OCI-LY1 (cell line): ENCODE measurements around the gene TUBA1C.

Experiments
- EZH2 ChIP-seq: fragments of 200-600 bp; sonication (generic), shearing (Covaris generic); IDR thresholded peaks from 2 replicates; pipeline ENCODE4 v1.8.0; 2017; ENCODE audit warnings: borderline replicate concordance, mixed run types, mild to moderate bottlenecking, antibody characterized with exemption, low read length, moderate library complexity, mixed read lengths
- TF ChIP-seq, protein P1 (sequence below): fragments of 200-600 bp; sonication (generic), shearing (Covaris generic); IDR thresholded peaks from 2 replicates; pipeline ENCODE4 v1.5.1; 2017; ENCODE audit warnings: mild to moderate bottlenecking, antibody characterized with exemption, low read length, moderate library complexity, mixed read lengths

DNA sequence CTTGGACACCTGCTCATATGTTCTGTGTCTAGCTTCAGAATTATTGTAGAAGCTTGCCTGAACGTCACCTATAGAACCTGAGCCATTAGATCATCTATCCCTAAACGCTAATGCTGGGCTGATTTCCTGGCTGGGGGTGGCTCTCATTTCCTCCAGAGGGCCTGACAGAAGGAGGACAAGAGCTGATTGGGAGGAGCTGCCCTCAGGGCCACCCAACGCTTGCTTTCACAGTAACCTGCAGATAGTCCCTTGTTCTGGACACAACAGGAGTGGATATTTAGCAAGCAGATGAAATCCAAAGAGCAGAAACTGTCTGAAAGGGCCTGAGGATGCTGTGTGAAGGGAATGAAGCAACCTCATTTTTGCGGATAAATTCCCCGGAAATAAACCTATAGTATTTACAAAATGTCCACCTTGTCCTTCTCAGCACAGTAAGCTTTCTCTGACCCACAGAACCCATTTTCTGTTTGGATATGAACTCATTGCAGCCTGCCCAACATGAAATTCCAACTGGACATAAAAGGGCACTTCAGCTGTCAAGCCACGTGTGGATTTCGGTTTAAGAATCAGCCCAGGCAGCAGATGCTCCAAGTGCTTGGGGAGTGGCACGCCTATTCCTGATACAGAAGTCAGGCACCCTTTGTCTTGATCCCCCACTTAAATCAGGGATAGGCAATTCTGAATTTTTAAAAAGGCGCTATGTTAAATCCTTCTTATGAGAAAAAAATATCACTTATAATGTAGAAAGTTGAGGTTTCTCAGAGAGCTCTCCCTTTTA is 32.8 kb upstream of the TUBA1C start:
- TF ChIP-seq, protein P1, sequence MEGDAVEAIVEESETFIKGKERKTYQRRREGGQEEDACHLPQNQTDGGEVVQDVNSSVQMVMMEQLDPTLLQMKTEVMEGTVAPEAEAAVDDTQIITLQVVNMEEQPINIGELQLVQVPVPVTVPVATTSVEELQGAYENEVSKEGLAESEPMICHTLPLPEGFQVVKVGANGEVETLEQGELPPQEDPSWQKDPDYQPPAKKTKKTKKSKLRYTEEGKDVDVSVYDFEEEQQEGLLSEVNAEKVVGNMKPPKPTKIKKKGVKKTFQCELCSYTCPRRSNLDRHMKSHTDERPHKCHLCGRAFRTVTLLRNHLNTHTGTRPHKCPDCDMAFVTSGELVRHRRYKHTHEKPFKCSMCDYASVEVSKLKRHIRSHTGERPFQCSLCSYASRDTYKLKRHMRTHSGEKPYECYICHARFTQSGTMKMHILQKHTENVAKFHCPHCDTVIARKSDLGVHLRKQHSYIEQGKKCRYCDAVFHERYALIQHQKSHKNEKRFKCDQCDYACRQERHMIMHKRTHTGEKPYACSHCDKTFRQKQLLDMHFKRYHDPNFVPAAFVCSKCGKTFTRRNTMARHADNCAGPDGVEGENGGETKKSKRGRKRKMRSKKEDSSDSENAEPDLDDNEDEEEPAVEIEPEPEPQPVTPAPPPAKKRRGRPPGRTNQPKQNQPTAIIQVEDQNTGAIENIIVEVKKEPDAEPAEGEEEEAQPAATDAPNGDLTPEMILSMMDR, result no peak
- no peak for TF ChIP-seq EZH2
